A673 (cell line): ENCODE data around the gene DIS3L2. TPM values are rescaled to one million over a fixed set of nuclear protein-coding genes. Genes with fewer than 3 reads are reported as not detected.
A peak's percentile ranks its signal among the peaks of the same experiment; 100 is the strongest.

Experiments used
- BruUV-seq: library from RNA; stranded (reverse); fragments of 400-500 nt; replicated peaks from 2 replicates; lab custom pipeline; 2021; lab: Mats Ljungman, UMichigan
- CTCF ChIA-PET: fragments of 300-600 bp; sonication (Branson Sonifier 250); formaldehyde crosslinking; loops from one replicate; lab custom pipeline; 2022; ENCODE audit warnings: antibody characterized with exemption; lab: Charles Lee
- POLR2A ChIA-PET: fragments of 300-600 bp; sonication (Branson Sonifier 250); formaldehyde crosslinking; loops from one replicate; lab custom pipeline; 2022; ENCODE audit warnings: antibody characterized with exemption; ENCODE audit not compliant: low non-redundant PET; lab: Charles Lee
- DNase-seq: peaks from one replicate; pipeline ENCODE4 v3.0.0-alpha.2; 2015; ENCODE audit warnings: low spot score
- H3K27ac ChIP-seq: fragments of 200-600 bp; sonication (generic); 2 replicates; pipeline ENCODE4 v1.5.1; 2016; ENCODE audit warnings: mixed run types, low read depth, mild to moderate bottlenecking, mixed read lengths, antibody characterized with exemption, low read length; ENCODE audit not compliant: poor library complexity, severe bottlenecking
- H3K27me3 ChIP-seq: fragments of 200-600 bp; sonication (generic); replicated peaks from 2 replicates; pipeline ENCODE4 v1.6.1; 2017; ENCODE audit warnings: mixed run types, low read depth, mild to moderate bottlenecking, mixed read lengths, antibody characterized with exemption, low read length; ENCODE audit not compliant: insufficient read depth, poor library complexity
- H3K36me3 ChIP-seq: fragments of 200-600 bp; sonication (generic); 2 replicates; pipeline ENCODE4 v1.6.1; 2016; ENCODE audit warnings: mixed run types, mild to moderate bottlenecking, mixed read lengths, antibody characterized with exemption, low read length; ENCODE audit not compliant: insufficient read depth, poor library complexity, severe bottlenecking
- H3K4me1 ChIP-seq: fragments of 200-600 bp; sonication (generic); 2 replicates; pipeline ENCODE4 v1.6.1; 2017; ENCODE audit warnings: mixed run types, mild to moderate bottlenecking, mixed read lengths, antibody characterized with exemption, low read length; ENCODE audit not compliant: insufficient read depth, poor library complexity, severe bottlenecking
- H3K4me3 ChIP-seq: fragments of 200-600 bp; sonication (generic); 2 replicates; pipeline ENCODE4 v1.5.1; 2016; ENCODE audit warnings: low read depth, mixed run types, mild to moderate bottlenecking, mixed read lengths, low read length; ENCODE audit not compliant: poor library complexity, severe bottlenecking
- H3K9me3 ChIP-seq: fragments of 200-600 bp; sonication (generic); 2 replicates; pipeline ENCODE4 v1.6.1; 2016; ENCODE audit warnings: mixed run types, low read depth, mild to moderate bottlenecking, mixed read lengths, antibody characterized with exemption, low read length; ENCODE audit not compliant: poor library complexity, severe bottlenecking
- CTCF ChIP-seq: fragments of 300-800, 200-600 bp; sonication (generic); conservative IDR thresholded peaks from 2 replicates; pipeline ENCODE4 v1.5.1; 2017; ENCODE audit warnings: low read depth, mild to moderate bottlenecking, antibody characterized with exemption, low read length, moderate library complexity, mixed read lengths
- EZH2 ChIP-seq: fragments of 200-600 bp; sonication (generic); IDR thresholded peaks from 2 replicates; pipeline ENCODE4 v1.6.1; 2017; ENCODE audit warnings: borderline replicate concordance, low read depth, mild to moderate bottlenecking, mixed read lengths, antibody characterized with exemption, low read length; ENCODE audit not compliant: poor library complexity, severe bottlenecking
- intact Hi-C: fragments of 100-400 bp; cut with micrococcal nuclease; formaldehyde crosslinking; loops from one replicate; pipeline ENCODE4 v1.10.0; 2022; ENCODE audit not compliant: unreplicated experiment
- total RNA-seq: library from RNA; stranded (reverse); gene quantifications from 2 replicates; pipeline ENCODE4 v1.2.3, GENCODE V29; 2021

The DIS3L2 gene
- total RNA-seq, 1 experiment from 2014 or later, result 38.7 TPM

- intact Hi-C loops, result loop anchor here (1.0 to 10.0 kb wide), 3 partner anchors 217 to 400 kb away; no protein-coding TSS in a partner anchor
- POLR2A ChIA-PET, result no interaction called here
- Histone ChIP-seq H3K36me3 (no peaks in the 10 kb centered on the region), H3K4me3 (peak overlapping the region; percentile 46), H3K4me1 (peaks cover 14% of the 10 kb centered on the region), H3K9me3 (no peaks in the 10 kb centered on the region), H3K27me3 (peaks cover 40% of the 10 kb centered on the region), H3K27ac (no peak overlapping the region)
- DNase-seq, result peak; percentile 79
- BruUV-seq, result no TSS peak
- CTCF ChIA-PET, result interaction anchor here (1.1 to 1.3 kb wide), 2 partner anchors 216 to 367 kb away, joined by 6 to 11 read pairs; no protein-coding TSS in a partner anchor
- TF ChIP-seq EZH2, result no peak
- peak; percentile 74 for TF ChIP-seq CTCF
These were observed 36.0 kb upstream of the DIS3L2 start for GRCh38 chr2:231925303-231926179.

GRCh38 chr2:231926180-231926741 lies 35.3 kb upstream of the DIS3L2 start, which contains the start of gene NPPC:
NPPC (minus strand) TSS chr2:231926396; CDS start chr2:231926249, 147 bp downstream.
- Histone ChIP-seq H3K4me1 (peaks cover 14% of the 10 kb centered on the region), H3K36me3 (no peaks in the 10 kb centered on the region), H3K27ac (no peak within 1 kb of the TSS), H3K27me3 (peaks cover 37% of the 10 kb centered on the region), H3K4me3 (peak within 1 kb of the TSS; percentile 46), H3K9me3 (no peaks in the 10 kb centered on the region)
- intact Hi-C loops, result loop anchor here (10.0 kb wide), 1 partner anchor 369 kb away; no protein-coding TSS in a partner anchor
- no TSS peak for BruUV-seq
- TF ChIP-seq CTCF, result peak; percentile 52
- TF ChIP-seq EZH2, result no peak
- ChIA-PET POLR2A (no interaction called here), CTCF (no interaction called here)
- DNase-seq, result peak; percentile 81

- CTCF ChIA-PET, result no interaction called here
- POLR2A ChIA-PET, result no interaction called here
- H3K9me3 ChIP-seq, result no peaks in the 10 kb centered on the region
- TF ChIP-seq CTCF (no peak), EZH2 (peak; percentile 41)
- intact Hi-C loops, result loop anchor here (10.0 kb wide), 1 partner anchor 368 kb away; no protein-coding TSS in a partner anchor
- BruUV-seq, result no TSS peak
- H3K4me1 ChIP-seq, result peaks cover 14% of the 10 kb centered on the region
- H3K4me3 ChIP-seq, result peak overlapping the region; percentile 46
- H3K27me3 ChIP-seq, result peaks cover 37% of the 10 kb centered on the region
- H3K36me3 ChIP-seq, result no peaks in the 10 kb centered on the region
- DNase-seq, result peak; percentile 47
- no peak overlapping the region for H3K27ac ChIP-seq
These were observed 34.5 kb upstream of the DIS3L2 start for GRCh38 chr2:231926761-231927565.
